Loucy (cell line): ENCODE data around the gene INSL6.

Source experiments
- EZH2phosphoT487 ChIP-seq: fragments of 200-600 bp; IDR thresholded peaks from 2 replicates; pipeline ENCODE4 v1.6.1; 2018; ENCODE audit warnings: antibody characterized with exemption, mild to moderate bottlenecking, moderate library complexity, borderline replicate concordance
- TF ChIP-seq, protein P1 (sequence below): fragments of 200-600 bp; sonication (generic); conservative IDR thresholded peaks from 2 replicates; pipeline ENCODE4 v1.5.1; 2014; ENCODE audit warnings: mild to moderate bottlenecking, antibody characterized with exemption, low read length

DNA sequence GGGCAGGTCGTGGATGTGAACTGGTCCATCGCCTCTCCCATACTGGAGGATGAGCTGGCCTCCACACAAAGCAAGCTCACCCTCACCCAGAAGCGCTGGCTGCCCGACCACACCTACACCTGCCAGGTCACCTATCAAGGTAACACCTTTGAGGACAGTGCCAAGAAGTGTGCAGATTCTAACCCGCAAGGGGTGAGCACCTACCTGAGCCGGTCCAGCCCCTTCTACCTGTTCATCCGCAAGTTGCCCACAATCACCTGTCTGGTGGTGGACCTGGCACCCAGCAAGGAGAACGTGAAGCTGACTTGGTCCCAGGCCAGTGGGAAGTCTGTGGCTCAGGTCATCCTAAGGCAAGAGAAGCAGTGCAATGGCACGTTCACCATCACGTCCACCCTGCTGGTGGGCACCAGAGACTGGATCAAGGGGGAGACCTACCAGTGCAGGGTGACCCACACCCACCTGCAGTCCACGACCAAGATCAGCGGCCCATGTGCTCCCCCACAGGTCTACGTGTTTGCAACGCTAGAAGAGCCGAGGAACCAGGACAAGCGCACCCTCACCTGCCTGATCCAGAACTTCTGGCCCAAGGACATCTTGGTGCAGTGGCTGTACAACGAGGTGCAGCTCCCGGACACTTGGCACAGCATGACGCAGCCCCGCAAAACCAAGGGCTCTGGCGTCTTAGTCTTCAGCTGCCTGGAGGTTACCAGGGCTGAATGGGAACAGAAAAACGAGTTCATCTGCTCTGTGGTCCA lies 71.3 kb downstream of the INSL6 start:
- TF ChIP-seq, protein P1, sequence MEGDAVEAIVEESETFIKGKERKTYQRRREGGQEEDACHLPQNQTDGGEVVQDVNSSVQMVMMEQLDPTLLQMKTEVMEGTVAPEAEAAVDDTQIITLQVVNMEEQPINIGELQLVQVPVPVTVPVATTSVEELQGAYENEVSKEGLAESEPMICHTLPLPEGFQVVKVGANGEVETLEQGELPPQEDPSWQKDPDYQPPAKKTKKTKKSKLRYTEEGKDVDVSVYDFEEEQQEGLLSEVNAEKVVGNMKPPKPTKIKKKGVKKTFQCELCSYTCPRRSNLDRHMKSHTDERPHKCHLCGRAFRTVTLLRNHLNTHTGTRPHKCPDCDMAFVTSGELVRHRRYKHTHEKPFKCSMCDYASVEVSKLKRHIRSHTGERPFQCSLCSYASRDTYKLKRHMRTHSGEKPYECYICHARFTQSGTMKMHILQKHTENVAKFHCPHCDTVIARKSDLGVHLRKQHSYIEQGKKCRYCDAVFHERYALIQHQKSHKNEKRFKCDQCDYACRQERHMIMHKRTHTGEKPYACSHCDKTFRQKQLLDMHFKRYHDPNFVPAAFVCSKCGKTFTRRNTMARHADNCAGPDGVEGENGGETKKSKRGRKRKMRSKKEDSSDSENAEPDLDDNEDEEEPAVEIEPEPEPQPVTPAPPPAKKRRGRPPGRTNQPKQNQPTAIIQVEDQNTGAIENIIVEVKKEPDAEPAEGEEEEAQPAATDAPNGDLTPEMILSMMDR, result no peak
- no peak for TF ChIP-seq EZH2phosphoT487
